AG04450 (cell line): ENCODE data around the gene LMF1. TPM values are rescaled to one million over a fixed set of nuclear protein-coding genes. Genes with fewer than 3 reads are reported as not detected.

ENCODE experiments used
- CTCF ChIA-PET: fragments of 300-600, 350-600 bp; formaldehyde crosslinking; extraction: SDS; loops from one replicate; lab custom pipeline; 2022; ENCODE audit warnings: antibody characterized with exemption, inconsistent platforms; lab: Charles Lee
- POLR2A ChIA-PET: fragments of 350-600 bp; formaldehyde crosslinking; extraction: SDS; loops from one replicate; lab custom pipeline; 2021; ENCODE audit warnings: antibody characterized with exemption, inconsistent platforms; lab: Yijun Ruan, JAX
- DNase-seq: peaks from one replicate; pipeline ENCODE4 v3.0.0-alpha.2; 2011; ENCODE audit warnings: low read depth, low spot score
- H3K27ac ChIP-seq: one replicate; pipeline ENCODE4 v1.5.1; 2012; ENCODE audit warnings: low read depth, low read length, control low read depth
- H3K27me3 ChIP-seq: one replicate; pipeline ENCODE4 v1.6.0; 2012; ENCODE audit warnings: low read length; ENCODE audit not compliant: control insufficient read depth, insufficient read depth
- H3K4me3 ChIP-seq: 2 replicates; pipeline ENCODE4 v1.5.1; 2011; ENCODE audit warnings: mild to moderate bottlenecking, low read depth, low read length, control low read depth
- H3K9me3 ChIP-seq: 2 replicates; pipeline ENCODE4 v1.5.1; 2012; ENCODE audit warnings: low read length; ENCODE audit not compliant: control insufficient read depth, insufficient read depth
- polyA plus RNA-seq: library from polyadenylated mRNA; depleted of rRNA; stranded (reverse); fragments of >200 nt; gene quantifications from 2 replicates; pipeline ENCODE4 v1.2.3, GENCODE V29; 2011
- TF ChIP-seq, protein P1 (sequence below): IDR thresholded peaks from 2 replicates; pipeline ENCODE4 v1.5.1; 2011; ENCODE audit warnings: low read depth, low read length, control low read depth, inconsistent platforms

The LMF1 gene
- polyA plus RNA-seq, 1 experiment = 11.8 TPM

DNA sequence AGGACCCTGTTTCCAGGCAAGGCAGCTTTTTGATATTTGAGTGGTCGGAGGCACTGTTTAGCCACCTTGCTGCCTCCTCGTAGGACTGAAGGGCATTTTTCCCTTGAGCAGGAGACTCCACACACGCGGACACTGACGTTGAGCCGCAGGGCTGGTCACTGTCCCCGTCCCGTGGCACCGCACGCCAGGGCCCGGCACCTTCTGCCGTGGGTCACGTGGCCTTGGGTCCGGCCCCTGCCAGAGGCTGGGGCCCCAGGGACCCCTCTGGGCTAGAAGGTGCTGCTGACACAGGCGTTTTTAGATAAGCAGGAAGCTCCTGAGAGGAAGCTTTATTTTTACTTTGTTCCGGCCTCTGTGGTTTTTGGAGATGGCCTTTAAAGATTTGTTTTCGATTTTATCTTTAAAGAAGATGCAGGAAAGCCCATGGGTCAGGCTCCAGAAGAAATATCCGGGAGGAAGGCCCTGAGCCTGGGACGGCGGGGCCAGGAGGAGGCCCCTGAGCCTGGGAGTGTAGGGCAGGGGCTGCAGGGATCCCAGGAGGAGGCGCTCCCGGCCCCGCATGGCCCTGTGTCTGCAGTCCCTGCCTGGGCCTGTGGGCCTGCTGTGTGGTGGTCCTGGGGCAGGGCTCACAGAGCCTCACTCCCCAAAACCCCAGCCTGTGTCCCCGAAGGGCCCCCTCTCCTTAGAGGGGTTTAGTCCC, 139.8 kb downstream of the LMF1 start:
- Histone ChIP-seq H3K27ac (no peak overlapping the region), H3K9me3 (peaks cover 51% of the 10 kb centered on the region), H3K27me3 (peaks cover 3% of the 10 kb centered on the region), H3K4me3 (no peak overlapping the region)
- TF ChIP-seq, protein P1, sequence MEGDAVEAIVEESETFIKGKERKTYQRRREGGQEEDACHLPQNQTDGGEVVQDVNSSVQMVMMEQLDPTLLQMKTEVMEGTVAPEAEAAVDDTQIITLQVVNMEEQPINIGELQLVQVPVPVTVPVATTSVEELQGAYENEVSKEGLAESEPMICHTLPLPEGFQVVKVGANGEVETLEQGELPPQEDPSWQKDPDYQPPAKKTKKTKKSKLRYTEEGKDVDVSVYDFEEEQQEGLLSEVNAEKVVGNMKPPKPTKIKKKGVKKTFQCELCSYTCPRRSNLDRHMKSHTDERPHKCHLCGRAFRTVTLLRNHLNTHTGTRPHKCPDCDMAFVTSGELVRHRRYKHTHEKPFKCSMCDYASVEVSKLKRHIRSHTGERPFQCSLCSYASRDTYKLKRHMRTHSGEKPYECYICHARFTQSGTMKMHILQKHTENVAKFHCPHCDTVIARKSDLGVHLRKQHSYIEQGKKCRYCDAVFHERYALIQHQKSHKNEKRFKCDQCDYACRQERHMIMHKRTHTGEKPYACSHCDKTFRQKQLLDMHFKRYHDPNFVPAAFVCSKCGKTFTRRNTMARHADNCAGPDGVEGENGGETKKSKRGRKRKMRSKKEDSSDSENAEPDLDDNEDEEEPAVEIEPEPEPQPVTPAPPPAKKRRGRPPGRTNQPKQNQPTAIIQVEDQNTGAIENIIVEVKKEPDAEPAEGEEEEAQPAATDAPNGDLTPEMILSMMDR = no peak
- ChIA-PET POLR2A (no interaction called here), CTCF (no interaction called here)
- no peak for DNase-seq

DNA sequence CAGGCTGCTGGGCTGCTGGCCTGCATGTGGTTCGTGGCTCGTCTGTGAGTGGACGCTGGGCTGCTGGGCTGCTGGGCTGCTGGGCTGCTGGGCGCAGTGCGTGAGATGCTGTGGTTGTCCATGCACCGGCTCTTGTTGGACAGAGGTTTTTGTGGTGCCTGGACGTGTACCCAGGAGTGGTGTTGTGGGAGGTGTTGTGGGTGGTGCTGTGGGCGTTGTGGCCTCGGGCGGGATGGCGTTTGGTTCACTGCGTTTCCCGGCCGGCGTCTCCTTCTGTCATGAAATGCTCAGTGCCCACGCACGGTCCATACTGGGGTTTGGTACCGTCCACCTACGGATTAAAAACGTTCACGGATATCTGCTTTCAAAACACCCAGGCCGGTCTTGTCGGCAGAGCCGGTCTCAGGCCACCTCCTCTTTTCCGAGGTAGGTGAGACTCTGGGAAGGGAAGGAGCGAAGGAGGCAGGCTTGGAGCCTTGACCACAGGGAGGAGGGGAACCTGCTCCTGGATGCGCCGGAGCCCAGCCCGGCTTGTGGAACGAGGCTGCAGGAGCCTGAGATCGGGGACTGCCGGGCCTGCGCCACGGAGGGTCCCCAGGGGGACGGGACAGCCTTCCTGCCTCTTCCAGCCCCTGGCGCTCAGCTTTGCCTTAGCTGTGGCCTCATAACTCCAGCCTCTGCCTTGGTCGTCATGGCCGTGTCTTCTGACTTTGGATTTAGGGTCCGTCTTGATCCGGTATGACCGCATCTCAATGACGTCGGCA, 140.5 kb downstream of the LMF1 start:
- peaks cover 8% of the 10 kb centered on the region for H3K27me3 ChIP-seq
- no peak for DNase-seq
- H3K4me3 ChIP-seq = no peak overlapping the region
- TF ChIP-seq, protein P1 = no peak
- CTCF ChIA-PET = no interaction called here
- POLR2A ChIA-PET = no interaction called here
- H3K27ac ChIP-seq = no peak overlapping the region
- peaks cover 44% of the 10 kb centered on the region for H3K9me3 ChIP-seq

DNA sequence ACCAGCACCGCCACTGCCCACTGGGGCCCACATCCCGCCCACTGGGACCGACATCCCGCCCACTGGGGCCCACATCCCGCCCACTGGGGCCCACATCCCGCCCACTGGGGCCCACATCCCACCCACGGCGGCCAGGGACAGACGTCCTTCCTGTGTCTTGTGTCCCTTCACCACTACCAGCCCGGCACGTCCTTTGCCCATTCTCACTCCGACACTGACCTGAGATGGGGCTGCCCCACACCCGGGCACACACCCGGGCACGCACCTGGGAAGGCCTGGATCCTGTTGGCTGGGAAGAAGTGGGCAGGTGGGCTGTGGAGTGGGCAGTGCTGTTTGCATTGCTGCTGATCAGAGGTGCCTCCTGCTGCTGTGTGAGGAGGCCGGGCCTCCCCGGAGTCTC, 141.9 kb downstream of the LMF1 start:
- TF ChIP-seq, protein P1 = no peak
- POLR2A ChIA-PET = no interaction called here
- Histone ChIP-seq H3K4me3 (no peak overlapping the region), H3K27me3 (peaks cover 11% of the 10 kb centered on the region), H3K27ac (no peak overlapping the region), H3K9me3 (peaks cover 45% of the 10 kb centered on the region)
- DNase-seq = no peak
- CTCF ChIA-PET = no interaction called here

DNA sequence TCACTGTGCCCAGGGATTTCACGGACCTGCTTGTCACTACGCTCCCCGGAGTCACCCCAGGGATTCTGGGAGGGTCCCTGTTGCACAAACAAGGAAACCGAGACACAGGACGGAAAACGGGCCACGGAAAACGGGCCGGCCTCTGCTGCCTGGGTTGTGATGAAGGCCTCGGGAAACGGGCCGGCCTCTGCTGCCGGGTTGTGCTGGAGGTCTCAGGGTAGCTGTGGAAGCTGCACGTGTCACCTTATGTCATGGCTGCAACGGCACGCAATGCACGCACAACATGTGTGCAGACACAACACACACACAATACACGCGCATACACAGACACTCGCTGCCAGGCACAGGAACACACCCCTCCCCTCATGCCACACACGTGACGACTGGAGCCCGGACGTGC, 143.3 kb downstream of the LMF1 start:
- Histone ChIP-seq H3K4me3 (no peak overlapping the region), H3K9me3 (peaks cover 43% of the 10 kb centered on the region), H3K27me3 (peaks cover 11% of the 10 kb centered on the region), H3K27ac (no peak overlapping the region)
- TF ChIP-seq, protein P1 = no peak
- no peak for DNase-seq
- CTCF ChIA-PET = no interaction called here
- POLR2A ChIA-PET = no interaction called here
